Right forelimb (tissue), 1 donor: ENCODE data around the gene LUZP1.
A peak's percentile ranks its signal among the peaks of the same experiment; 100 is the strongest.
"Not testable (repeated sequence)": the region's sequence is repeated elsewhere in the genome, so short reads cannot be mapped to it uniquely, and the experiment has no call there.

Experiments used
- DNase-seq: peaks from one replicate; pipeline ENCODE4 v3.0.0-alpha.2; 2018

LUZP1 gene

GRCh38 chr1:23168445-23169194, at the start of gene LUZP1:
Gene LUZP1, minus strand, starts transcription at chr1:23168856.
- DNase-seq: peak; percentile 94

- peak; percentile 49 for DNase-seq
Observed at GRCh38 chr1:23217421-23218115, 48.9 kb upstream of the LUZP1 start, which contains the start of gene HTR1D. Gene HTR1D, minus strand, starts transcription at chr1:23217502. Its CDS starts 23,283 bp downstream, at chr1:23194219.

GRCh38 chr1:23216771-23217420, 48.2 kb upstream of the LUZP1 start:
- DNase-seq: no peak

GRCh38 chr1:23215751-23216449, 47.2 kb upstream of the LUZP1 start:
- no peak for DNase-seq

GRCh38 chr1:23215291-23215690, 46.6 kb upstream of the LUZP1 start:
- no peak for DNase-seq

- no peak for DNase-seq
Observed at GRCh38 chr1:23214640-23215039, 46.0 kb upstream of the LUZP1 start.

GRCh38 chr1:23211955-23212354, 43.3 kb upstream of the LUZP1 start:
- DNase-seq: no peak

GRCh38 chr1:23210963-23211362, 42.3 kb upstream of the LUZP1 start:
- DNase-seq: no peak

GRCh38 chr1:23210351-23210785, 41.7 kb upstream of the LUZP1 start:
- DNase-seq: no peak

- no peak for DNase-seq
Observed at GRCh38 chr1:23209770-23210169, 41.1 kb upstream of the LUZP1 start.

GRCh38 chr1:23208527-23208926, 39.9 kb upstream of the LUZP1 start:
- no peak for DNase-seq

GRCh38 chr1:23207733-23208132, 39.1 kb upstream of the LUZP1 start:
- DNase-seq: not testable (repeated sequence)

- DNase-seq: no peak
Observed at GRCh38 chr1:23202263-23202749, 33.6 kb upstream of the LUZP1 start.

- DNase-seq: no peak
Observed at GRCh38 chr1:23200883-23201282, 32.2 kb upstream of the LUZP1 start.

GRCh38 chr1:23198373-23198772, 29.7 kb upstream of the LUZP1 start:
- DNase-seq: no peak

- DNase-seq: no peak
Observed at GRCh38 chr1:23196627-23197328, 28.1 kb upstream of the LUZP1 start.

- DNase-seq: no peak
Observed at GRCh38 chr1:23194119-23194984, 25.7 kb upstream of the LUZP1 start.

GRCh38 chr1:23193391-23194118, 24.9 kb upstream of the LUZP1 start:
- DNase-seq: no peak

- DNase-seq: no peak
Observed at GRCh38 chr1:23191199-23191598, 22.5 kb upstream of the LUZP1 start.

GRCh38 chr1:23188936-23189452, 20.3 kb upstream of the LUZP1 start:
- DNase-seq: not testable (repeated sequence)
